WTC11 (cell line): ENCODE results near the gene GNAI3. TPM values are rescaled to one million over a fixed set of nuclear protein-coding genes. Genes with fewer than 3 reads are reported as not detected.

Source experiments
- ATF1 ChIP-seq: sonication (generic); formaldehyde crosslinking; IDR thresholded peaks from 2 replicates; pipeline ENCODE4 v1.8.1; 2023; ENCODE audit warnings: mild to moderate bottlenecking, moderate library complexity, missing genetic modification reagents
- ESRRA ChIP-seq: sonication (generic); formaldehyde crosslinking; IDR thresholded peaks from 2 replicates; pipeline ENCODE4 v1.8.1; 2022; ENCODE audit warnings: mild to moderate bottlenecking, missing genetic modification reagents, borderline replicate concordance
- GTF2I ChIP-seq: fragments of 250-450 bp; sonication (Bioruptor Pico); conservative IDR thresholded peaks from 2 replicates; pipeline ENCODE4 v1.4.0; 2021; ENCODE audit warnings: mild to moderate bottlenecking
- NFE2L1 ChIP-seq: sonication (generic); formaldehyde crosslinking; IDR thresholded peaks from 2 replicates; pipeline ENCODE4 v1.8.1; 2023; ENCODE audit warnings: missing genetic modification reagents
- SP1 ChIP-seq: sonication (generic); formaldehyde crosslinking; conservative IDR thresholded peaks from 2 replicates; pipeline ENCODE4 v1.8.1; 2022; ENCODE audit warnings: missing genetic modification reagents
- ZNF121 ChIP-seq: sonication (generic); formaldehyde crosslinking; IDR thresholded peaks from 2 replicates; pipeline ENCODE4 v1.8.0; 2023; ENCODE audit warnings: missing genetic modification reagents
- ZNF671 ChIP-seq: fragments of 250-450 bp; sonication (Bioruptor Pico); IDR thresholded peaks from 2 replicates; pipeline ENCODE4 v1.8.0; 2021; ENCODE audit warnings: mild to moderate bottlenecking
- total RNA-seq: library from RNA; stranded (reverse); gene quantifications from 3 replicates; pipeline ENCODE4 v1.2.3, GENCODE V29; 2021
- TF ChIP-seq, protein P1 (sequence below): sonication (generic); formaldehyde crosslinking; IDR thresholded peaks from 2 replicates; pipeline ENCODE4 v1.8.1; 2022; ENCODE audit warnings: missing genetic modification reagents, borderline replicate concordance
- TF ChIP-seq, protein P2 (sequence below): sonication (generic); formaldehyde crosslinking; IDR thresholded peaks from 2 replicates; pipeline ENCODE4 v1.8.1; 2023; ENCODE audit warnings: mild to moderate bottlenecking, moderate library complexity, missing genetic modification reagents
- TF ChIP-seq, protein P3 (sequence below): fragments of 250-450 bp; sonication (Bioruptor Pico); IDR thresholded peaks from 2 replicates; pipeline ENCODE4 v1.9.0; 2021; ENCODE audit warnings: mild to moderate bottlenecking, borderline replicate concordance
- TF ChIP-seq, protein P4 (sequence below): fragments of 250-450 bp; sonication (Bioruptor Pico); IDR thresholded peaks from 2 replicates; pipeline ENCODE4 v2.1.2; 2022; ENCODE audit warnings: mild to moderate bottlenecking, moderate library complexity
- TF ChIP-seq, protein P5 (sequence below): sonication (generic); formaldehyde crosslinking; IDR thresholded peaks from 2 replicates; pipeline ENCODE4 v1.8.0; 2022; ENCODE audit warnings: mild to moderate bottlenecking, missing genetic modification reagents
- TF ChIP-seq, protein P6 (sequence below): sonication (generic); formaldehyde crosslinking; IDR thresholded peaks from 2 replicates; pipeline ENCODE4 v1.8.0; 2022; ENCODE audit warnings: mild to moderate bottlenecking, missing genetic modification reagents
- TF ChIP-seq, protein P7 (sequence below): fragments of 250-450 bp; sonication (Bioruptor Pico); IDR thresholded peaks from 2 replicates; pipeline ENCODE4 v1.9.0; 2021; ENCODE audit warnings: mild to moderate bottlenecking
- TF ChIP-seq, protein P8 (sequence below): fragments of 250-450 bp; sonication (Bioruptor Pico); IDR thresholded peaks from 2 replicates; pipeline ENCODE4 v1.9.0; 2021; ENCODE audit warnings: mild to moderate bottlenecking
- TF ChIP-seq, protein P9 (sequence below): fragments of 250-450 bp; sonication (Bioruptor Pico); conservative IDR thresholded peaks from 2 replicates; pipeline ENCODE4 v1.9.0; 2021; ENCODE audit warnings: mild to moderate bottlenecking
- TF ChIP-seq, protein P10 (sequence below): sonication (generic); formaldehyde crosslinking; IDR thresholded peaks from 2 replicates; pipeline ENCODE4 v1.8.1; 2022; ENCODE audit warnings: mild to moderate bottlenecking, missing genetic modification reagents, moderate library complexity, borderline replicate concordance
- TF ChIP-seq, protein P11 (sequence below): sonication (generic); formaldehyde crosslinking; IDR thresholded peaks from 2 replicates; pipeline ENCODE4 v1.8.1; 2022; ENCODE audit warnings: low read depth, missing genetic modification reagents, borderline replicate concordance

Gene GNAI3
- total RNA-seq, 1 experiment from 2014 or later: 7.2 TPM

DNA sequence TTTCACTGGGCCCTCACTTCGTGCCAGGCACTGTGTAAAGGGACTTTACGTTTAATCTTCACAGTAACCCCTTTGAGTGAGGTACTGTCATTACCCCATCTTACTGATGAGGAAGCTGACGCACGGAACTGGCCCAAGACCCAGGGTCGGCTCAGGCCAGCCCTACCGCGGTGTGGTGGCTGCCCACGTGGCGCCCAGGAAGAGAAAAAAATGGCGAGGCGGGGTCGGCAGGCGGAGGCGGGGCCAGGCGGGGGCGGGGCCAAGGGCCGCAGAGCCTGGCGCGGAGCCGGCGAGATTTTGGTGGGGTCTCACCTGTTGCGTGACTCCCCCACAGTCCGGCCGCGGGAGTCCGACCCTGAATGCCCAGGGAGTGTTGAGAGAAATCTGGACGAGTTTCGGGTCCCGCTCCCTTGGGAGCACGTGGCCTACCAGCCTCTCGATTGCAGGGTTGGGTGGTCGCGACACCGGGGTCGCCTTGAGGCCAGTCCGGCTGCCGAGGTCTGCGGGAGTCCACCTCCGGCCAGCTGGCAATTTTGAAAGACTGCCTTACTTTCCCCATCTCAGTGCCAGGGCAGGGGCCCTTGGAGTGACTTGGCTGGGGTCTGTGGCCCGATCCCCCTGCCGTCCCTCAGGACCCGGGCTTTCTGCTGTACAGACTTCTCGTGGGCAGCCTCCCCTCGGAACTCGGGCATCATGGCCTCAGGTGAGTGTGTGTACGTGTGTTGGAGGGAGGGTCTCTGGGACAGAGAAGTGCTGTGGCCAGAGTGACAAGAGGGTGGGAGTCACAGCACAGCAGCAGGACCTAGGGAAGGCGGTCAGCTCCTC lies 71.4 kb downstream of the GNAI3 start, which contains the start of the genes AMPD2 and GNAT2 (continued):
- TF ChIP-seq, protein P1, sequence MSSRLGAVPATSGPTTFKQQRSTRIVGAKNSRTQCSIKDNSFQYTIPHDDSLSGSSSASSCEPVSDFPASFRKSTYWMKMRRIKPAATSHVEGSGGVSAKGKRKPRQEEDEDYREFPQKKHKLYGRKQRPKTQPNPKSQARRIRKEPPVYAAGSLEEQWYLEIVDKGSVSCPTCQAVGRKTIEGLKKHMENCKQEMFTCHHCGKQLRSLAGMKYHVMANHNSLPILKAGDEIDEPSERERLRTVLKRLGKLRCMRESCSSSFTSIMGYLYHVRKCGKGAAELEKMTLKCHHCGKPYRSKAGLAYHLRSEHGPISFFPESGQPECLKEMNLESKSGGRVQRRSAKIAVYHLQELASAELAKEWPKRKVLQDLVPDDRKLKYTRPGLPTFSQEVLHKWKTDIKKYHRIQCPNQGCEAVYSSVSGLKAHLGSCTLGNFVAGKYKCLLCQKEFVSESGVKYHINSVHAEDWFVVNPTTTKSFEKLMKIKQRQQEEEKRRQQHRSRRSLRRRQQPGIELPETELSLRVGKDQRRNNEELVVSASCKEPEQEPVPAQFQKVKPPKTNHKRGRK (CRISPR knock-in tag): no peak
- TF ChIP-seq, protein P2, sequence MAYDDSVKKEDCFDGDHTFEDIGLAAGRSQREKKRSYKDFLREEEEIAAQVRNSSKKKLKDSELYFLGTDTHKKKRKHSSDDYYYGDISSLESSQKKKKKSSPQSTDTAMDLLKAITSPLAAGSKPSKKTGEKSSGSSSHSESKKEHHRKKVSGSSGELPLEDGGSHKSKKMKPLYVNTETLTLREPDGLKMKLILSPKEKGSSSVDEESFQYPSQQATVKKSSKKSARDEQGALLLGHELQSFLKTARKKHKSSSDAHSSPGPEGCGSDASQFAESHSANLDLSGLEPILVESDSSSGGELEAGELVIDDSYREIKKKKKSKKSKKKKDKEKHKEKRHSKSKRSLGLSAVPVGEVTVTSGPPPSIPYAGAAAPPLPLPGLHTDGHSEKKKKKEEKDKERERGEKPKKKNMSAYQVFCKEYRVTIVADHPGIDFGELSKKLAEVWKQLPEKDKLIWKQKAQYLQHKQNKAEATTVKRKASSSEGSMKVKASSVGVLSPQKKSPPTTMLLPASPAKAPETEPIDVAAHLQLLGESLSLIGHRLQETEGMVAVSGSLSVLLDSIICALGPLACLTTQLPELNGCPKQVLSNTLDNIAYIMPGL: 0 out of 2 replicates have a peak, but pooled peaks have one; percentile 23
- TF ChIP-seq ZNF121 (CRISPR knock-in tag) (0 out of 2 replicates have a peak, but pooled peaks have one; percentile 4), ATF1 (0 out of 2 replicates have a peak, but pooled peaks have one; percentile 14), GTF2I (CRISPR knock-in tag) (no peak), ZNF671 (CRISPR knock-in tag) (no peak), NFE2L1 (no peak), SP1 (CRISPR knock-in tag) (peak; percentile 84), ESRRA (no peak)
- TF ChIP-seq, protein P3, sequence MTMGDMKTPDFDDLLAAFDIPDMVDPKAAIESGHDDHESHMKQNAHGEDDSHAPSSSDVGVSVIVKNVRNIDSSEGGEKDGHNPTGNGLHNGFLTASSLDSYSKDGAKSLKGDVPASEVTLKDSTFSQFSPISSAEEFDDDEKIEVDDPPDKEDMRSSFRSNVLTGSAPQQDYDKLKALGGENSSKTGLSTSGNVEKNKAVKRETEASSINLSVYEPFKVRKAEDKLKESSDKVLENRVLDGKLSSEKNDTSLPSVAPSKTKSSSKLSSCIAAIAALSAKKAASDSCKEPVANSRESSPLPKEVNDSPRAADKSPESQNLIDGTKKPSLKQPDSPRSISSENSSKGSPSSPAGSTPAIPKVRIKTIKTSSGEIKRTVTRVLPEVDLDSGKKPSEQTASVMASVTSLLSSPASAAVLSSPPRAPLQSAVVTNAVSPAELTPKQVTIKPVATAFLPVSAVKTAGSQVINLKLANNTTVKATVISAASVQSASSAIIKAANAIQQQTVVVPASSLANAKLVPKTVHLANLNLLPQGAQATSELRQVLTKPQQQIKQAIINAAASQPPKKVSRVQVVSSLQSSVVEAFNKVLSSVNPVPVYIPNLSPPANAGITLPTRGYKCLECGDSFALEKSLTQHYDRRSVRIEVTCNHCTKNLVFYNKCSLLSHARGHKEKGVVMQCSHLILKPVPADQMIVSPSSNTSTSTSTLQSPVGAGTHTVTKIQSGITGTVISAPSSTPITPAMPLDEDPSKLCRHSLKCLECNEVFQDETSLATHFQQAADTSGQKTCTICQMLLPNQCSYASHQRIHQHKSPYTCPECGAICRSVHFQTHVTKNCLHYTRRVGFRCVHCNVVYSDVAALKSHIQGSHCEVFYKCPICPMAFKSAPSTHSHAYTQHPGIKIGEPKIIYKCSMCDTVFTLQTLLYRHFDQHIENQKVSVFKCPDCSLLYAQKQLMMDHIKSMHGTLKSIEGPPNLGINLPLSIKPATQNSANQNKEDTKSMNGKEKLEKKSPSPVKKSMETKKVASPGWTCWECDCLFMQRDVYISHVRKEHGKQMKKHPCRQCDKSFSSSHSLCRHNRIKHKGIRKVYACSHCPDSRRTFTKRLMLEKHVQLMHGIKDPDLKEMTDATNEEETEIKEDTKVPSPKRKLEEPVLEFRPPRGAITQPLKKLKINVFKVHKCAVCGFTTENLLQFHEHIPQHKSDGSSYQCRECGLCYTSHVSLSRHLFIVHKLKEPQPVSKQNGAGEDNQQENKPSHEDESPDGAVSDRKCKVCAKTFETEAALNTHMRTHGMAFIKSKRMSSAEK (CRISPR knock-in tag): no peak
- TF ChIP-seq, protein P4, sequence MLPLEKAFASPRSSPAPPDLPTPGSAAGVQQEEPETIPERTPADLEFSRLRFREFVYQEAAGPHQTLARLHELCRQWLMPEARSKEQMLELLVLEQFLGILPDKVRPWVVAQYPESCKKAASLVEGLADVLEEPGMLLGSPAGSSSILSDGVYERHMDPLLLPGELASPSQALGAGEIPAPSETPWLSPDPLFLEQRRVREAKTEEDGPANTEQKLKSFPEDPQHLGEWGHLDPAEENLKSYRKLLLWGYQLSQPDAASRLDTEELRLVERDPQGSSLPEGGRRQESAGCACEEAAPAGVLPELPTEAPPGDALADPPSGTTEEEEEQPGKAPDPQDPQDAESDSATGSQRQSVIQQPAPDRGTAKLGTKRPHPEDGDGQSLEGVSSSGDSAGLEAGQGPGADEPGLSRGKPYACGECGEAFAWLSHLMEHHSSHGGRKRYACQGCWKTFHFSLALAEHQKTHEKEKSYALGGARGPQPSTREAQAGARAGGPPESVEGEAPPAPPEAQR (CRISPR knock-in tag): no peak
- TF ChIP-seq, protein P5, sequence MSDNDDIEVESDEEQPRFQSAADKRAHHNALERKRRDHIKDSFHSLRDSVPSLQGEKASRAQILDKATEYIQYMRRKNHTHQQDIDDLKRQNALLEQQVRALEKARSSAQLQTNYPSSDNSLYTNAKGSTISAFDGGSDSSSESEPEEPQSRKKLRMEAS: peak; percentile 93
- TF ChIP-seq, protein P6, sequence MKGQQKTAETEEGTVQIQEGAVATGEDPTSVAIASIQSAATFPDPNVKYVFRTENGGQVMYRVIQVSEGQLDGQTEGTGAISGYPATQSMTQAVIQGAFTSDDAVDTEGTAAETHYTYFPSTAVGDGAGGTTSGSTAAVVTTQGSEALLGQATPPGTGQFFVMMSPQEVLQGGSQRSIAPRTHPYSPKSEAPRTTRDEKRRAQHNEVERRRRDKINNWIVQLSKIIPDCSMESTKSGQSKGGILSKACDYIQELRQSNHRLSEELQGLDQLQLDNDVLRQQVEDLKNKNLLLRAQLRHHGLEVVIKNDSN (CRISPR knock-in tag): peak; percentile 84
- TF ChIP-seq, protein P7, sequence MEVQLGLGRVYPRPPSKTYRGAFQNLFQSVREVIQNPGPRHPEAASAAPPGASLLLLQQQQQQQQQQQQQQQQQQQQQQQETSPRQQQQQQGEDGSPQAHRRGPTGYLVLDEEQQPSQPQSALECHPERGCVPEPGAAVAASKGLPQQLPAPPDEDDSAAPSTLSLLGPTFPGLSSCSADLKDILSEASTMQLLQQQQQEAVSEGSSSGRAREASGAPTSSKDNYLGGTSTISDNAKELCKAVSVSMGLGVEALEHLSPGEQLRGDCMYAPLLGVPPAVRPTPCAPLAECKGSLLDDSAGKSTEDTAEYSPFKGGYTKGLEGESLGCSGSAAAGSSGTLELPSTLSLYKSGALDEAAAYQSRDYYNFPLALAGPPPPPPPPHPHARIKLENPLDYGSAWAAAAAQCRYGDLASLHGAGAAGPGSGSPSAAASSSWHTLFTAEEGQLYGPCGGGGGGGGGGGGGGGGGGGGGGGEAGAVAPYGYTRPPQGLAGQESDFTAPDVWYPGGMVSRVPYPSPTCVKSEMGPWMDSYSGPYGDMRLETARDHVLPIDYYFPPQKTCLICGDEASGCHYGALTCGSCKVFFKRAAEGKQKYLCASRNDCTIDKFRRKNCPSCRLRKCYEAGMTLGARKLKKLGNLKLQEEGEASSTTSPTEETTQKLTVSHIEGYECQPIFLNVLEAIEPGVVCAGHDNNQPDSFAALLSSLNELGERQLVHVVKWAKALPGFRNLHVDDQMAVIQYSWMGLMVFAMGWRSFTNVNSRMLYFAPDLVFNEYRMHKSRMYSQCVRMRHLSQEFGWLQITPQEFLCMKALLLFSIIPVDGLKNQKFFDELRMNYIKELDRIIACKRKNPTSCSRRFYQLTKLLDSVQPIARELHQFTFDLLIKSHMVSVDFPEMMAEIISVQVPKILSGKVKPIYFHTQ (CRISPR knock-in tag): no peak
- TF ChIP-seq, protein P8, sequence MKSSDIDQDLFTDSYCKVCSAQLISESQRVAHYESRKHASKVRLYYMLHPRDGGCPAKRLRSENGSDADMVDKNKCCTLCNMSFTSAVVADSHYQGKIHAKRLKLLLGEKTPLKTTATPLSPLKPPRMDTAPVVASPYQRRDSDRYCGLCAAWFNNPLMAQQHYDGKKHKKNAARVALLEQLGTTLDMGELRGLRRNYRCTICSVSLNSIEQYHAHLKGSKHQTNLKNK (CRISPR knock-in tag): no peak
- TF ChIP-seq, protein P9, sequence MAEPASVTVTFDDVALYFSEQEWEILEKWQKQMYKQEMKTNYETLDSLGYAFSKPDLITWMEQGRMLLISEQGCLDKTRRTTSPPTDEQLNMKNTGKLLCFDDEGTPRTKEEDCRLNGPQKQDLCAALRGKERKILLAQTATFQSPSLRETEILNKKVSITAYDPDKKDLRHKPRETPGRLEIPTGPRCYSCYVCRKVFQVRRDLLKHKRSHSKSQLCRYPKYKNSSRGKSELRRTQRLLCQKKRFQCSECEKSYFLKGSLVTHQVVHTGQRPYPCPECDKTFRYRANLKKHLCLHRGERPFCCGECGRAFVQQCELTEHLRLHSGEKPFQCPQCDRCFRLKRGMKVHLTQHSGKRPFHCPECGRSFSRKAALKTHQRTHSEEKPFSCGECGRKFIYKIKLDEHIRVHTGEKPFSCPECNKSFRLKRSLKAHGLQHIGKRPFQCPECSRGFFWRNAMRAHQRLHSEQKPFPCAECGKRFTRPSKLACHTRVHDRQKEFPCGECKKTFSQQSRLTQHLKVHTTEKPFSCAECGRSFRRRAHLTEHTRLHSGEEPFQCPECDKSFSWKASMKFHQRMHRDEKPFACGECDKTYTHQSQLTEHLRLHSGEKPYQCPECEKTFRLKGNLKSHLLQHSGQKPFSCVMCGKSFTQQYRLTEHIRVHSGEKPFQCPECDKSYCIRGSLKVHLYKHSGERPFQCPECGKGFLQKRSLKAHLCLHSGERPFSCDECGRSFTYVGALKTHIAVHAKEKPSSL (CRISPR knock-in tag): no peak
- TF ChIP-seq, protein P10, sequence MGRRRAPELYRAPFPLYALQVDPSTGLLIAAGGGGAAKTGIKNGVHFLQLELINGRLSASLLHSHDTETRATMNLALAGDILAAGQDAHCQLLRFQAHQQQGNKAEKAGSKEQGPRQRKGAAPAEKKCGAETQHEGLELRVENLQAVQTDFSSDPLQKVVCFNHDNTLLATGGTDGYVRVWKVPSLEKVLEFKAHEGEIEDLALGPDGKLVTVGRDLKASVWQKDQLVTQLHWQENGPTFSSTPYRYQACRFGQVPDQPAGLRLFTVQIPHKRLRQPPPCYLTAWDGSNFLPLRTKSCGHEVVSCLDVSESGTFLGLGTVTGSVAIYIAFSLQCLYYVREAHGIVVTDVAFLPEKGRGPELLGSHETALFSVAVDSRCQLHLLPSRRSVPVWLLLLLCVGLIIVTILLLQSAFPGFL: no peak
- TF ChIP-seq, protein P11, sequence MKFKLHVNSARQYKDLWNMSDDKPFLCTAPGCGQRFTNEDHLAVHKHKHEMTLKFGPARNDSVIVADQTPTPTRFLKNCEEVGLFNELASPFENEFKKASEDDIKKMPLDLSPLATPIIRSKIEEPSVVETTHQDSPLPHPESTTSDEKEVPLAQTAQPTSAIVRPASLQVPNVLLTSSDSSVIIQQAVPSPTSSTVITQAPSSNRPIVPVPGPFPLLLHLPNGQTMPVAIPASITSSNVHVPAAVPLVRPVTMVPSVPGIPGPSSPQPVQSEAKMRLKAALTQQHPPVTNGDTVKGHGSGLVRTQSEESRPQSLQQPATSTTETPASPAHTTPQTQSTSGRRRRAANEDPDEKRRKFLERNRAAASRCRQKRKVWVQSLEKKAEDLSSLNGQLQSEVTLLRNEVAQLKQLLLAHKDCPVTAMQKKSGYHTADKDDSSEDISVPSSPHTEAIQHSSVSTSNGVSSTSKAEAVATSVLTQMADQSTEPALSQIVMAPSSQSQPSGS (CRISPR knock-in tag): no peak
